Measurements from ENCODE around the gene SMCP. TPM values are rescaled to one million over a fixed set of nuclear protein-coding genes. Genes with fewer than 3 reads are reported as not detected.

The SMCP gene
- total RNA-seq, 1 experiment from 2014 or later, result not detected

DNA sequence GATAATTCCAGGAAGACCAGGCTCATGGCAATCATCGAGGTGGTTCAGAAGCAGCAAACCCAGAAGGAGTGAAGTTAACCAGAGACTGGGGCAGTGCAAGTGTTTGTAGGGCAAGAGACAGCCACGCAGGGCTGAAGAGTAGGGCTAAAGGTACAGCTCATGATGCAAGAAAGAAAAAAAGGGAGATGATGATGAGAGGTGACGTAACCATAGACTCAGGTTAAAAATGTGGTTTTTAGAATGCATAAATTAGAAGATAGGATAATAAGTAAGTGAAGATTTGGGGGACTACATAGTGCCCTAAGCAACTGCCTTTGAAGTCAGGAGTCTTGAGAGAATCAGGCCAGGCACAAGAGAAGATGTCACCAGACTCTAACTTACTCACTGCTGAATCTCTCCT, 18.0 kb upstream of the SMCP start:
- no peak overlapping the region for H3K4me3 ChIP-seq (ENCODE audit: low read depth in 2 of 2, low read length in 2 of 2)
- no peaks in the 10 kb centered on the region for H3K9me3 ChIP-seq (ENCODE audit: control insufficient read depth, insufficient read depth, low read depth, low read length)
- intact Hi-C loops (cut with micrococcal nuclease; ENCODE audit: unreplicated experiment) (no loop called here), in situ Hi-C loops (cut with HindIII; ENCODE audit: low pct_unique_long_range_greater_than_20kb, low sequenced_read_pairs) (no loop called here)
- peaks cover 2% of the 10 kb centered on the region; the same call in 1 of the 2 replicates for H3K27me3 ChIP-seq (ENCODE audit: control insufficient read depth, insufficient read depth, low read length)
- ATAC-seq (no peak), DNase-seq (ENCODE audit: low read depth, low spot score) (no peak)
- H3K36me3 ChIP-seq (ENCODE audit: control insufficient read depth, insufficient read depth, low read length), result no peaks in the 10 kb centered on the region
- H3K27ac ChIP-seq (ENCODE audit: low read length), result no peak overlapping the region
- ChIA-PET POLR2A (no interaction called here), CTCF (no interaction called here)
- TF ChIP-seq, protein P1, sequence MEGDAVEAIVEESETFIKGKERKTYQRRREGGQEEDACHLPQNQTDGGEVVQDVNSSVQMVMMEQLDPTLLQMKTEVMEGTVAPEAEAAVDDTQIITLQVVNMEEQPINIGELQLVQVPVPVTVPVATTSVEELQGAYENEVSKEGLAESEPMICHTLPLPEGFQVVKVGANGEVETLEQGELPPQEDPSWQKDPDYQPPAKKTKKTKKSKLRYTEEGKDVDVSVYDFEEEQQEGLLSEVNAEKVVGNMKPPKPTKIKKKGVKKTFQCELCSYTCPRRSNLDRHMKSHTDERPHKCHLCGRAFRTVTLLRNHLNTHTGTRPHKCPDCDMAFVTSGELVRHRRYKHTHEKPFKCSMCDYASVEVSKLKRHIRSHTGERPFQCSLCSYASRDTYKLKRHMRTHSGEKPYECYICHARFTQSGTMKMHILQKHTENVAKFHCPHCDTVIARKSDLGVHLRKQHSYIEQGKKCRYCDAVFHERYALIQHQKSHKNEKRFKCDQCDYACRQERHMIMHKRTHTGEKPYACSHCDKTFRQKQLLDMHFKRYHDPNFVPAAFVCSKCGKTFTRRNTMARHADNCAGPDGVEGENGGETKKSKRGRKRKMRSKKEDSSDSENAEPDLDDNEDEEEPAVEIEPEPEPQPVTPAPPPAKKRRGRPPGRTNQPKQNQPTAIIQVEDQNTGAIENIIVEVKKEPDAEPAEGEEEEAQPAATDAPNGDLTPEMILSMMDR (IDR thresholded peaks at IDR 0.05), result no peak
- no peak for TF ChIP-seq POLR2AphosphoS5 (IDR thresholded peaks at IDR 0.05; ENCODE audit: low read depth, low read length)
- no peak for TF ChIP-seq TCF7L2 (IDR thresholded peaks at IDR 0.05; ENCODE audit: low read depth, low read length)
- no peak for TF ChIP-seq SIN3A (IDR thresholded peaks at IDR 0.05; ENCODE audit: borderline replicate concordance, insufficient read depth, low read depth, low read length)
- TF ChIP-seq, protein P2, sequence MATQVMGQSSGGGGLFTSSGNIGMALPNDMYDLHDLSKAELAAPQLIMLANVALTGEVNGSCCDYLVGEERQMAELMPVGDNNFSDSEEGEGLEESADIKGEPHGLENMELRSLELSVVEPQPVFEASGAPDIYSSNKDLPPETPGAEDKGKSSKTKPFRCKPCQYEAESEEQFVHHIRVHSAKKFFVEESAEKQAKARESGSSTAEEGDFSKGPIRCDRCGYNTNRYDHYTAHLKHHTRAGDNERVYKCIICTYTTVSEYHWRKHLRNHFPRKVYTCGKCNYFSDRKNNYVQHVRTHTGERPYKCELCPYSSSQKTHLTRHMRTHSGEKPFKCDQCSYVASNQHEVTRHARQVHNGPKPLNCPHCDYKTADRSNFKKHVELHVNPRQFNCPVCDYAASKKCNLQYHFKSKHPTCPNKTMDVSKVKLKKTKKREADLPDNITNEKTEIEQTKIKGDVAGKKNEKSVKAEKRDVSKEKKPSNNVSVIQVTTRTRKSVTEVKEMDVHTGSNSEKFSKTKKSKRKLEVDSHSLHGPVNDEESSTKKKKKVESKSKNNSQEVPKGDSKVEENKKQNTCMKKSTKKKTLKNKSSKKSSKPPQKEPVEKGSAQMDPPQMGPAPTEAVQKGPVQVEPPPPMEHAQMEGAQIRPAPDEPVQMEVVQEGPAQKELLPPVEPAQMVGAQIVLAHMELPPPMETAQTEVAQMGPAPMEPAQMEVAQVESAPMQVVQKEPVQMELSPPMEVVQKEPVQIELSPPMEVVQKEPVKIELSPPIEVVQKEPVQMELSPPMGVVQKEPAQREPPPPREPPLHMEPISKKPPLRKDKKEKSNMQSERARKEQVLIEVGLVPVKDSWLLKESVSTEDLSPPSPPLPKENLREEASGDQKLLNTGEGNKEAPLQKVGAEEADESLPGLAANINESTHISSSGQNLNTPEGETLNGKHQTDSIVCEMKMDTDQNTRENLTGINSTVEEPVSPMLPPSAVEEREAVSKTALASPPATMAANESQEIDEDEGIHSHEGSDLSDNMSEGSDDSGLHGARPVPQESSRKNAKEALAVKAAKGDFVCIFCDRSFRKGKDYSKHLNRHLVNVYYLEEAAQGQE (IDR thresholded peaks at IDR 0.05; ENCODE audit: insufficient read depth in 1 of 2, low read depth in 2 of 2, low read length in 1 of 2), result no peak
- BruUV-seq (replicated peaks), result no TSS peak
- no peaks in the 10 kb centered on the region for H3K4me1 ChIP-seq (ENCODE audit: control insufficient read depth, insufficient read depth, low read length)

GRCh38 chr1:152861374-152861773, 16.7 kb upstream of the SMCP start:
- in situ Hi-C loops (cut with HindIII; ENCODE audit: low pct_unique_long_range_greater_than_20kb, low sequenced_read_pairs), result no loop called here
- POLR2A ChIA-PET, result no interaction called here
- intact Hi-C loops (cut with micrococcal nuclease; ENCODE audit: unreplicated experiment), result no loop called here
- Histone ChIP-seq H3K36me3 (ENCODE audit: control insufficient read depth, insufficient read depth, low read length) (no peaks in the 10 kb centered on the region), H3K4me1 (ENCODE audit: control insufficient read depth, insufficient read depth, low read length) (no peaks in the 10 kb centered on the region), H3K9me3 (ENCODE audit: control insufficient read depth, insufficient read depth, low read depth, low read length) (no peaks in the 10 kb centered on the region), H3K27ac (ENCODE audit: low read length) (no peak overlapping the region), H3K4me3 (ENCODE audit: low read depth in 2 of 2, low read length in 2 of 2) (no peak overlapping the region), H3K27me3 (ENCODE audit: control insufficient read depth, insufficient read depth, low read length) (peaks cover 2% of the 10 kb centered on the region; the same call in 1 of the 2 replicates)
- ATAC-seq, result no peak
- TF ChIP-seq POLR2AphosphoS5 (IDR thresholded peaks at IDR 0.05; ENCODE audit: low read depth, low read length) (no peak), TCF7L2 (IDR thresholded peaks at IDR 0.05; ENCODE audit: low read depth, low read length) (no peak)
- DNase-seq (ENCODE audit: low read depth, low spot score), result no peak
- CTCF ChIA-PET, result no interaction called here
- BruUV-seq (replicated peaks), result no TSS peak

GRCh38 chr1:152864443-152864842, 13.7 kb upstream of the SMCP start:
- peaks cover 2% of the 10 kb centered on the region; the same call in 1 of the 2 replicates for H3K27me3 ChIP-seq (ENCODE audit: control insufficient read depth, insufficient read depth, low read length)
- ATAC-seq (no peak), DNase-seq (ENCODE audit: low read depth, low spot score) (no peak)
- no TSS peak for BruUV-seq (replicated peaks)
- in situ Hi-C loops (cut with HindIII; ENCODE audit: low pct_unique_long_range_greater_than_20kb, low sequenced_read_pairs), result no loop called here
- POLR2A ChIA-PET, result no interaction called here
- intact Hi-C loops (cut with micrococcal nuclease; ENCODE audit: unreplicated experiment), result no loop called here
- TF ChIP-seq TCF7L2 (IDR thresholded peaks at IDR 0.05; ENCODE audit: low read depth, low read length) (no peak), SIN3A (IDR thresholded peaks at IDR 0.05; ENCODE audit: borderline replicate concordance, insufficient read depth, low read depth, low read length) (no peak), POLR2AphosphoS5 (IDR thresholded peaks at IDR 0.05; ENCODE audit: low read depth, low read length) (no peak)
- TF ChIP-seq, protein P2 (IDR thresholded peaks at IDR 0.05; ENCODE audit: insufficient read depth in 1 of 2, low read depth in 2 of 2, low read length in 1 of 2), result no peak
- TF ChIP-seq, protein P1 (IDR thresholded peaks at IDR 0.05), result no peak
- H3K9me3 ChIP-seq (ENCODE audit: control insufficient read depth, insufficient read depth, low read depth, low read length), result no peaks in the 10 kb centered on the region
- H3K4me3 ChIP-seq (ENCODE audit: low read depth in 2 of 2, low read length in 2 of 2), result no peak overlapping the region
- H3K4me1 ChIP-seq (ENCODE audit: control insufficient read depth, insufficient read depth, low read length), result no peaks in the 10 kb centered on the region
- H3K27ac ChIP-seq (ENCODE audit: low read length), result no peak overlapping the region
- no peaks in the 10 kb centered on the region for H3K36me3 ChIP-seq (ENCODE audit: control insufficient read depth, insufficient read depth, low read length)
- CTCF ChIA-PET, result no interaction called here

Measured in Panc1 (cell line).